Liver (tissue), 2 donors: Measurements from ENCODE around the gene PCDHGA12.
"Not testable (repeated sequence)": the region's sequence is repeated elsewhere in the genome, so short reads cannot be mapped to it uniquely, and the experiment has no call there.

Experiments
- EGR1 ChIP-seq, 2 donors: IDR thresholded peaks; 2 replicates each; pipeline ENCODE4 v1.6.1; 2016 to 2018; ENCODE audit warnings: antibody characterized with exemption in 2 of 2, low read depth in 2 of 2
- JUND ChIP-seq, 2 donors: IDR thresholded peaks; 2 replicates each; pipeline ENCODE4 v1.6.1; 2016; ENCODE audit warnings: antibody characterized with exemption in 2 of 2
- MAX ChIP-seq: IDR thresholded peaks from 2 replicates; pipeline ENCODE4 v1.6.1; 2016; ENCODE audit warnings: antibody characterized with exemption
- SP1 ChIP-seq: IDR thresholded peaks from 2 replicates; pipeline ENCODE4 v1.6.1; 2018; ENCODE audit warnings: antibody characterized with exemption, mild to moderate bottlenecking
- donor health status: healthy.

- not testable (repeated sequence) for TF ChIP-seq SP1; MAX; JUND (IDR thresholded peaks at IDR 0.05); EGR1 (IDR thresholded peaks at IDR 0.05; ENCODE audit: low read depth in 2 of 2)
Observed at GRCh38 chr5:141417494-141418172, 12.7 kb upstream of the PCDHGA12 start, which contains the start of gene PCDHGB7.
